A673 (cell line): ENCODE data around the gene ZCCHC18.

Source experiments
- EZH2 ChIP-seq: fragments of 200-600 bp; sonication (generic); IDR thresholded peaks from 2 replicates; pipeline ENCODE4 v1.6.1; 2017; ENCODE audit warnings: borderline replicate concordance, low read depth, mild to moderate bottlenecking, mixed read lengths, antibody characterized with exemption, low read length; ENCODE audit not compliant: poor library complexity, severe bottlenecking
- TF ChIP-seq, protein P1 (sequence below): fragments of 300-800, 200-600 bp; sonication (generic); conservative IDR thresholded peaks from 2 replicates; pipeline ENCODE4 v1.5.1; 2017; ENCODE audit warnings: low read depth, mild to moderate bottlenecking, antibody characterized with exemption, low read length, moderate library complexity, mixed read lengths

DNA sequence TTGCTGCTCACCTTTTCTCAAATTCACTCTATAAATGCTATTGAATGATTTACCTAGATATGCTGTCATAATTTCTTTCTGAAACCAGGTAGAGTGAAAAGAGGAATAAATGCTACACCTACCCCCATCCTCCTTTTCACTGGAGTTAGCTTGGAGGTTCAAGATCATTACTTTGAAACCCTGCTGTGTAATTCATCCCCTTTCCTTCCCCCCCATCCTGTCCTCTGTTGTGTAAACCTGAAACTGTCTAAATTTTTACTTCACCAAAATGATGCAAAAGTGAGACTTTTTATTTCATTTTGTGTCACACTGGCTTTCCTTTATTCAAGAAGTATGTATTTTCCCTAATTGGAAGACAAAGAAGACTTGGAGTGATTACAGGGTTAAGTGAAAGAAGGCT, 5.4 kb downstream of the ZCCHC18 start:
- TF ChIP-seq, protein P1, sequence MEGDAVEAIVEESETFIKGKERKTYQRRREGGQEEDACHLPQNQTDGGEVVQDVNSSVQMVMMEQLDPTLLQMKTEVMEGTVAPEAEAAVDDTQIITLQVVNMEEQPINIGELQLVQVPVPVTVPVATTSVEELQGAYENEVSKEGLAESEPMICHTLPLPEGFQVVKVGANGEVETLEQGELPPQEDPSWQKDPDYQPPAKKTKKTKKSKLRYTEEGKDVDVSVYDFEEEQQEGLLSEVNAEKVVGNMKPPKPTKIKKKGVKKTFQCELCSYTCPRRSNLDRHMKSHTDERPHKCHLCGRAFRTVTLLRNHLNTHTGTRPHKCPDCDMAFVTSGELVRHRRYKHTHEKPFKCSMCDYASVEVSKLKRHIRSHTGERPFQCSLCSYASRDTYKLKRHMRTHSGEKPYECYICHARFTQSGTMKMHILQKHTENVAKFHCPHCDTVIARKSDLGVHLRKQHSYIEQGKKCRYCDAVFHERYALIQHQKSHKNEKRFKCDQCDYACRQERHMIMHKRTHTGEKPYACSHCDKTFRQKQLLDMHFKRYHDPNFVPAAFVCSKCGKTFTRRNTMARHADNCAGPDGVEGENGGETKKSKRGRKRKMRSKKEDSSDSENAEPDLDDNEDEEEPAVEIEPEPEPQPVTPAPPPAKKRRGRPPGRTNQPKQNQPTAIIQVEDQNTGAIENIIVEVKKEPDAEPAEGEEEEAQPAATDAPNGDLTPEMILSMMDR, result no peak
- TF ChIP-seq EZH2, result no peak
